ENCODE data around the gene PIP5K1B. TPM values are rescaled to one million over a fixed set of nuclear protein-coding genes. Genes with fewer than 3 reads are reported as not detected.
A peak's percentile ranks its signal among the peaks of the same experiment; 100 is the strongest.

PIP5K1B gene
- total and polyA plus RNA-seq, 2 of the 13 experiments (the other 11 are each of a cell fraction or from before 2014, with no cell fraction given) = 15.8 to 17.5 TPM

DNA sequence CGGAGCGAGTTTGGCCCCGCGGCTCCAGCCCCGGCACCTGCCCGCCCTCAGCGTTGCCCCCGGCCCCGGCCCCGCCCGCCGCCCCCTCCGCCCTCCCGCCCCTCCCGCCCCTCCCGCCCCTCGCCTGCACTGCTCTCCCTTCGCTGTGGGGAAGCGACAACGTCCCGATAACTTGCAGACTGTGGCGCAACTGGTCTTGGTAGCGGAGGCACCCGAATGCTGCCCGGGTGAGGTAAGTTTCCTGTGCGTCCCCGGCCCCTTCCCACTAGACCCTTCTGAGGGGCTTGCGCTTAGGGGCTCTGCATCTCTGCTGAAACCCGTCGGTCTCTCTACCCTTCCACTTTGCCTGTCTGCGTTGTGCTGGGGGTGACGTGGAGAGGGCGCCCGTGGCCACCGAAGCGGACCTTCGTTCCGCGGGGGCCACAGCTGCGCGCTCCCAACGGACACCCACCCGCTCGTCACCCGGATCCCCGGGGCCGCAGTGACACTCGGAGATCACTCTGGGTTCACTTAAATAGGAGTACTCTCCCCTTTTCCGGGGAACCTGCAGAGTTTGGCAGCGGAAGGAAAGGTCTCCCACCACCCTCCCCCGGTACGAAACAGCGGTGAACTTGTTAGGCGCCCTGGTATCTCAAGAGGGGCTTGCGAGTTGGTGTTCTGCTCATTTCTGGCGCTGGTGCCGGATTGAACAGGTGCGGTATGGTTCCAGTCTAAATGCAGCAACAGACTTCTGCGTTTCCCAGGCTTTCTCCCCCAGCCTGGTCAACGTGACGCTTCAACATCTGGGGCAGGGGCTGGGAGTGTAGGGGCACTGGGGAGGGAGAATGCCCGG, 707 bp downstream of the PIP5K1B start (continued):
- peak; percentile 36; the same call in 1 of the 2 replicates for TF ChIP-seq ARHGAP35 (CRISPR knock-in tag; IDR thresholded peaks at IDR 0.05; ENCODE audit: borderline replicate concordance)
- no peak for TF ChIP-seq HOXD1 (CRISPR knock-in tag; IDR thresholded peaks at IDR 0.05)
- no peak for TF ChIP-seq ZNF101 (CRISPR knock-in tag; IDR thresholded peaks at IDR 0.05; ENCODE audit: borderline replicate concordance, low read depth)
- TF ChIP-seq, protein P1, sequence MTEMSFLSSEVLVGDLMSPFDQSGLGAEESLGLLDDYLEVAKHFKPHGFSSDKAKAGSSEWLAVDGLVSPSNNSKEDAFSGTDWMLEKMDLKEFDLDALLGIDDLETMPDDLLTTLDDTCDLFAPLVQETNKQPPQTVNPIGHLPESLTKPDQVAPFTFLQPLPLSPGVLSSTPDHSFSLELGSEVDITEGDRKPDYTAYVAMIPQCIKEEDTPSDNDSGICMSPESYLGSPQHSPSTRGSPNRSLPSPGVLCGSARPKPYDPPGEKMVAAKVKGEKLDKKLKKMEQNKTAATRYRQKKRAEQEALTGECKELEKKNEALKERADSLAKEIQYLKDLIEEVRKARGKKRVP (CRISPR knock-in tag; IDR thresholded peaks at IDR 0.05) = peak in 1 of 2 experiments; percentile 42; a peak in 1 of 4 replicates
- TF ChIP-seq SOX5 (CRISPR knock-in tag; IDR thresholded peaks at IDR 0.05; ENCODE audit: borderline replicate concordance) = no peak
- TF ChIP-seq CREB1 (IDR thresholded peaks at IDR 0.05) = peak; percentile 46
- TF ChIP-seq CREB1 (CRISPR knock-in tag; IDR thresholded peaks at IDR 0.05) = no peak
- no peak for TF ChIP-seq BRCA1 (CRISPR knock-in tag; IDR thresholded peaks at IDR 0.05)
- no peak for TF ChIP-seq CREM (IDR thresholded peaks at IDR 0.05)
- no peak for TF ChIP-seq CREM (CRISPR knock-in tag; IDR thresholded peaks at IDR 0.05)
- TF ChIP-seq IKZF4 (CRISPR knock-in tag; IDR thresholded peaks at IDR 0.05; ENCODE audit: borderline replicate concordance, low read depth, not compliant biosample characterization) = no peak
- TF ChIP-seq ZNF484 (CRISPR knock-in tag; IDR thresholded peaks at IDR 0.05; ENCODE audit: borderline replicate concordance, low read depth) = no peak
- no peak for TF ChIP-seq NFYB (CRISPR knock-in tag; IDR thresholded peaks at IDR 0.05)
- peak; percentile 46; the same call in 1 of the 2 replicates for TF ChIP-seq HOXA5 (CRISPR knock-in tag; IDR thresholded peaks at IDR 0.05)
- TF ChIP-seq ZNF775 (CRISPR knock-in tag; IDR thresholded peaks at IDR 0.05; ENCODE audit: borderline replicate concordance) = no peak
- no peak for TF ChIP-seq ZNF619 (CRISPR knock-in tag; IDR thresholded peaks at IDR 0.05)
- TF ChIP-seq, protein P2, sequence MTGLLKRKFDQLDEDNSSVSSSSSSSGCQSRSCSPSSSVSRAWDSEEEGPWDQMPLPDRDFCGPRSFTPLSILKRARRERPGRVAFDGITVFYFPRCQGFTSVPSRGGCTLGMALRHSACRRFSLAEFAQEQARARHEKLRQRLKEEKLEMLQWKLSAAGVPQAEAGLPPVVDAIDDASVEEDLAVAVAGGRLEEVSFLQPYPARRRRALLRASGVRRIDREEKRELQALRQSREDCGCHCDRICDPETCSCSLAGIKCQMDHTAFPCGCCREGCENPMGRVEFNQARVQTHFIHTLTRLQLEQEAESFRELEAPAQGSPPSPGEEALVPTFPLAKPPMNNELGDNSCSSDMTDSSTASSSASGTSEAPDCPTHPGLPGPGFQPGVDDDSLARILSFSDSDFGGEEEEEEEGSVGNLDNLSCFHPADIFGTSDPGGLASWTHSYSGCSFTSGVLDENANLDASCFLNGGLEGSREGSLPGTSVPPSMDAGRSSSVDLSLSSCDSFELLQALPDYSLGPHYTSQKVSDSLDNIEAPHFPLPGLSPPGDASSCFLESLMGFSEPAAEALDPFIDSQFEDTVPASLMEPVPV (CRISPR knock-in tag; IDR thresholded peaks at IDR 0.05) = no peak
- TF ChIP-seq CCDC6 (CRISPR knock-in tag; IDR thresholded peaks at IDR 0.05) = no peak
- no peak for TF ChIP-seq SETDB1 (CRISPR knock-in tag; IDR thresholded peaks at IDR 0.05; ENCODE audit: borderline replicate concordance)
- TF ChIP-seq ZBTB3 (CRISPR knock-in tag; IDR thresholded peaks at IDR 0.05; ENCODE audit: borderline replicate concordance, low read depth) = no peak
- TF ChIP-seq REST (IDR thresholded peaks at IDR 0.05; ENCODE audit: borderline replicate concordance in 1 of 2, low read depth in 1 of 2, low read length in 2 of 2) = no peak
- TF ChIP-seq RFXANK (CRISPR knock-in tag; IDR thresholded peaks at IDR 0.05) = no peak
- no peak for TF ChIP-seq MTA3 (CRISPR knock-in tag; IDR thresholded peaks at IDR 0.05)
- no peak for TF ChIP-seq JARID2 (CRISPR knock-in tag; IDR thresholded peaks at IDR 0.05; ENCODE audit: insufficient replicate concordance)
- TF ChIP-seq ZNF24 (IDR thresholded peaks at IDR 0.05) = no peak
